Spinal cord (tissue), 10 donors: Measurements from ENCODE around the gene AQP2. TPM values are rescaled to one million over a fixed set of nuclear protein-coding genes. Genes with fewer than 3 reads are reported as not detected.

Experiments
- DNase-seq, 6 donors: peaks; one replicate each; pipeline versions ENCODE4 v3.0.0 to v3.0.0-alpha.2; 2013 to 2015; ENCODE audit warnings: low spot score in 6 of 6, low read depth in 4 of 6
- H3K27ac ChIP-seq: one replicate; pipeline ENCODE4 v1.5.1; 2013; ENCODE audit warnings: low read depth, low read length, control low read depth
- H3K27me3 ChIP-seq: one replicate; pipeline ENCODE4 v1.6.1; 2013; ENCODE audit warnings: low read length; ENCODE audit not compliant: control insufficient read depth, insufficient read depth
- H3K36me3 ChIP-seq: one replicate; pipeline ENCODE4 v1.6.1; 2013; ENCODE audit warnings: low read length; ENCODE audit not compliant: control insufficient read depth, insufficient read depth
- H3K4me1 ChIP-seq: one replicate; pipeline ENCODE4 v1.6.1; 2013; ENCODE audit warnings: low read length; ENCODE audit not compliant: control insufficient read depth, insufficient read depth
- H3K4me3 ChIP-seq: one replicate; pipeline ENCODE4 v1.5.1; 2013; ENCODE audit warnings: low read depth, low read length, control low read depth
- H3K9me3 ChIP-seq: one replicate; pipeline ENCODE4 v1.6.1; 2013; ENCODE audit warnings: low read length; ENCODE audit not compliant: control insufficient read depth, insufficient read depth
- WGBS: methylation state at CpG from one replicate; pipeline ENCODE4 v1.1.5; 2013; ENCODE audit warnings: missing lambda C conversion rate; ENCODE audit not compliant: insufficient coverage; 5-methylcytosine and 5-hydroxymethylcytosine counted together
- polyA plus RNA-seq, 2 donors: library from polyadenylated mRNA; unstranded; fragments of 120-200 nt; gene quantifications; one replicate each; pipeline ENCODE4 v1.2.1, GENCODE V29; 2013; ENCODE audit not compliant: insufficient read length in 2 of 2
- total RNA-seq, 2 donors: library from RNA; depleted of rRNA in 1 of 2; stranded (reverse); fragments of 120-200 nt in 1 of 2; fragments of >200 nt in 1 of 2; gene quantifications; one replicate each; pipeline versions ENCODE4 v1.2.3 to v1.2.4, GENCODE V29; 2013 to 2014
- donor health status: healthy.

The AQP2 gene
- total and polyA plus RNA-seq, 4 donors = 0.44 to 0.47 TPM; not detected in 2

GRCh38 chr12:49939707-49940106 lies 10.8 kb upstream of the AQP2 start:
- H3K27ac ChIP-seq = no peak overlapping the region
- WGBS = 80% methylated on average over 1 of the region's 1 CpG

GRCh38 chr12:49941556-49942511 lies 8.7 kb upstream of the AQP2 start:
- H3K4me3 ChIP-seq = no peak overlapping the region
- H3K9me3 ChIP-seq = no peaks in the 10 kb centered on the region
- 85% methylated on average over 9 of the region's 13 CpGs for WGBS
- peaks cover 17% of the 10 kb centered on the region for H3K4me1 ChIP-seq
- no peak overlapping the region for H3K27ac ChIP-seq
- no peak for DNase-seq
- H3K36me3 ChIP-seq = no peaks in the 10 kb centered on the region
- H3K27me3 ChIP-seq = no peaks in the 10 kb centered on the region

More at GRCh38 chr12:49939707-49940106, 10.8 kb upstream of the AQP2 start:
- Histone ChIP-seq H3K36me3 (no peaks in the 10 kb centered on the region), H3K9me3 (no peaks in the 10 kb centered on the region), H3K27me3 (no peaks in the 10 kb centered on the region), H3K4me1 (peaks cover 11% of the 10 kb centered on the region), H3K4me3 (no peak overlapping the region)
- DNase-seq = no peak

- 90% methylated on average over 2 of the region's 3 CpGs for WGBS
- H3K9me3 ChIP-seq = no peaks in the 10 kb centered on the region
- no peaks in the 10 kb centered on the region for H3K27me3 ChIP-seq
These were observed 8.0 kb upstream of the AQP2 start for GRCh38 chr12:49942512-49942893.

GRCh38 chr12:49942921-49943624 lies 7.5 kb upstream of the AQP2 start:
- DNase-seq = no peak
- Histone ChIP-seq H3K9me3 (no peaks in the 10 kb centered on the region), H3K27me3 (no peaks in the 10 kb centered on the region), H3K4me1 (peaks cover 17% of the 10 kb centered on the region), H3K4me3 (no peak overlapping the region), H3K27ac (no peak overlapping the region), H3K36me3 (no peaks in the 10 kb centered on the region)
- WGBS = 61% methylated on average over 12 of the region's 14 CpGs

More at GRCh38 chr12:49942512-49942893, 8.0 kb upstream of the AQP2 start:
- peaks cover 17% of the 10 kb centered on the region for H3K4me1 ChIP-seq
- H3K36me3 ChIP-seq = no peaks in the 10 kb centered on the region
- no peak overlapping the region for H3K27ac ChIP-seq
- no peak overlapping the region for H3K4me3 ChIP-seq
- DNase-seq = no peak

GRCh38 chr12:49943625-49943960 lies 6.9 kb upstream of the AQP2 start:
- Histone ChIP-seq H3K9me3 (no peaks in the 10 kb centered on the region), H3K27ac (no peak overlapping the region), H3K4me3 (no peak overlapping the region), H3K27me3 (no peaks in the 10 kb centered on the region), H3K4me1 (peaks cover 17% of the 10 kb centered on the region), H3K36me3 (no peaks in the 10 kb centered on the region)
- 27% methylated on average over 1 of the region's 1 CpG for WGBS
- DNase-seq = peak in 1 of 6 donors; percentile 79

GRCh38 chr12:49944046-49944445 lies 6.5 kb upstream of the AQP2 start:
- no peak overlapping the region for H3K27ac ChIP-seq
- H3K27me3 ChIP-seq = no peaks in the 10 kb centered on the region
- no peak overlapping the region for H3K4me3 ChIP-seq
- 73% methylated on average over 4 of the region's 5 CpGs for WGBS
- peaks cover 17% of the 10 kb centered on the region for H3K4me1 ChIP-seq
- H3K36me3 ChIP-seq = no peaks in the 10 kb centered on the region
- DNase-seq = no peak
- H3K9me3 ChIP-seq = no peaks in the 10 kb centered on the region

- H3K9me3 ChIP-seq = no peaks in the 10 kb centered on the region
- H3K4me3 ChIP-seq = no peak overlapping the region
- peaks cover 17% of the 10 kb centered on the region for H3K4me1 ChIP-seq
- no peak for DNase-seq
- H3K36me3 ChIP-seq = no peaks in the 10 kb centered on the region
- no peak overlapping the region for H3K27ac ChIP-seq
- 83% methylated on average over 1 of the region's 3 CpGs for WGBS
- H3K27me3 ChIP-seq = no peaks in the 10 kb centered on the region
These were observed 5.8 kb upstream of the AQP2 start for GRCh38 chr12:49944718-49945117.

DNA sequence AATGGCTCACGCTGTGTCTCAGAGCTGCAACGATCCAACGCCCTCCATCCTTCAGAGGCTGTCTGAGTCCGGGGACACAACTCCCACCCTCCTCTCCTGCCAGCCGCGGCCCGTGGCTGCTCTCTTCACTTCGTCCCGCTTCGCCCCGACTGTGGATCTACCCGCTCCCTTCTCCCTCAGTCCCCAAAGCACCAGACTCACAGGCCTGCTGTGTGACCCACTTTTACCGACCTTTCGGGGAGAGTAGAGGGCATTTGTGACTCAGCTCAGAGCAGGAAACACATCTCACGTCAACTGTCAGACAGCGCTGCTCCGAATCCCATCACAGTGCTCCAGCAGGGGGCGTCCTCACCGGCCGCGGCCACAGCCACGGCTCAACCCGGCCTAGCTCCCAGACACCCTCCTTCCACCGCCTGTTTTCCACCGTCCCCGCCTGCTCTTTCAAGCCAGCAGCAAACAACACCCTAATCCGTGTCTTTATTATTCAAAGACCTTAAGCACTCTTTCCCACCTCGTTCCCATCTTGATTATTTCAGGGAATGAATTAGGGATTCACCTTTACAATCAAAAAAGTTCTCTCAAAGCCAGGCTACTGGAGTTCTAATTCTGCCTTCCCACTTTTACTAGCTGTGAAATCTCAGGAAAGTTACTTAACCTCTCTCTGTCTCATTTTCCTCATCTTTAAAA lies 5.0 kb upstream of the AQP2 start:
- Histone ChIP-seq H3K36me3 (no peaks in the 10 kb centered on the region), H3K9me3 (no peaks in the 10 kb centered on the region), H3K27me3 (no peaks in the 10 kb centered on the region), H3K4me1 (peaks cover 17% of the 10 kb centered on the region), H3K27ac (no peak overlapping the region), H3K4me3 (peak overlapping the region; percentile 13)
- WGBS = 6% methylated on average over 28 of the region's 28 CpGs
- peak in 5 of 6 donors; percentile 38 to 85 (median 45) for DNase-seq

DNA sequence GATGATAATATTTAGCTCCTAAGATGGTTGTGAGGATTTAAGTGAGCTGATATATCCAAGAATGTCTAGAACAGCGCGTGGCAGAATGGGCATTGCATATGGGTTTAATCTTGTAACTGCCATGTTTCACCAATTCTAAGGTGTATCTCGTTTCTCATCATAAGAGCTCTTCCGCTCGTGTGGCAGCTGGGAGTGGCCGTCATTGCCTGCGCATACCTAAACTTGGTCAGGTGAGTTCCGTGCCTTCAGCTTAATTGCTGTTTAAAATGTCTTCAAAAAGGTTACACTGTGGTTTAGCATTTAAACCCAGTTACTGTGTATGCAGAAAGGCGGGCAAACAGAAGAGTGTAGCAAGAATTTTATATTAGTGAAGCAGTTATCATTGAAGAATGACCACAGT lies 4.5 kb upstream of the AQP2 start:
- Histone ChIP-seq H3K27ac (no peak overlapping the region), H3K4me3 (no peak overlapping the region), H3K27me3 (no peaks in the 10 kb centered on the region), H3K36me3 (no peaks in the 10 kb centered on the region), H3K9me3 (no peaks in the 10 kb centered on the region), H3K4me1 (peaks cover 17% of the 10 kb centered on the region)
- WGBS = 82% methylated on average over 8 of the region's 9 CpGs
- no peak for DNase-seq
